MM.1S (cell line): ENCODE measurements around the gene HMX1.

Source experiments
- CTCF ChIP-seq: fragments of 300-600 bp; sonication (generic); IDR thresholded peaks from 2 replicates; pipeline ENCODE4 v1.5.1; 2016; ENCODE audit warnings: antibody characterized with exemption, low read length, mixed read lengths
- EZH2 ChIP-seq: fragments of 300-600 bp; sonication (generic); optimal IDR thresholded peaks from 2 replicates; pipeline ENCODE3; 2017; ENCODE audit warnings: low read depth, mild to moderate bottlenecking, antibody characterized with exemption, low read length, mixed read lengths
- EZH2phosphoT487 ChIP-seq: fragments of 300-600 bp; sonication (generic); IDR thresholded peaks from 2 replicates; pipeline ENCODE4 v1.6.1; 2018; ENCODE audit warnings: antibody characterized with exemption, low read length

DNA sequence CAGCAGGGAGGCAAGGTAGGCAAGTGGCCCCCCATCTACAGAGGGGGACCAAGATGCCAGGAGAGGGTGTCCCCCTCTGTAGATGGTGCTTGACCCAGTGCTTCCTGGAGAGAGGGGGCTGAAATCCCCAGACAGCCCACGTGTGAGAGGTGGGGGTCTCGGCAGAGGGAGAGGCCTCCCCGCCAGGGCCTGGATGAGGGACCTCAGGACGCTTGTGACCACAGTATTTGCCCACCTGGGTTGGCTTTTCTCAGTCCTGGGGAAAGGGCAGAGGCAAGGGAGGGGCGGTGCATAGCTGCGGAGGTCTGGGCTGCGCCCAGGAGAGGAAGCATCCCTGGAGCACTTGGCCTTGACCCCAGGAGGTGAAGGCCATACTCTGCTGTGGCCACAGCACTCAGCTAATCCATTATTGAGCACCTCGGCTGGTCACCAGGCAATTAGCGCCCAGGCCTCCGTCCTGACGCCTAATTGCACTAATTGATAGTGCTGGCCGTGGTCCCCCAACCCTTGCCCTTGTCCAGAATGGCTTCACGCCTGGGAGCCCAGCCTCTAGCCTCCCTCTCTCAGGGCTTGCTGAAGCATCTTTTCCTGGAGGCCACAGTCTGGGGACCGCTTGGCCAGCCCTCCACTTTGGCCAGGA, 30.7 kb downstream of the HMX1 start:
- TF ChIP-seq CTCF (no peak), EZH2phosphoT487 (no peak), EZH2 (no peak)
